SIG-M5 treated with dmso at 0.1 percent for 504 hours (cell line): ENCODE measurements around the gene CHMP4A.
A peak's percentile ranks its signal among the peaks of the same experiment; 100 is the strongest.

ENCODE experiments used
- DNase-seq: peaks from one replicate; lab custom pipeline; 2025; ENCODE audit not compliant: unreplicated experiment; lab: John Stamatoyannopoulos, UW

The CHMP4A gene

DNA sequence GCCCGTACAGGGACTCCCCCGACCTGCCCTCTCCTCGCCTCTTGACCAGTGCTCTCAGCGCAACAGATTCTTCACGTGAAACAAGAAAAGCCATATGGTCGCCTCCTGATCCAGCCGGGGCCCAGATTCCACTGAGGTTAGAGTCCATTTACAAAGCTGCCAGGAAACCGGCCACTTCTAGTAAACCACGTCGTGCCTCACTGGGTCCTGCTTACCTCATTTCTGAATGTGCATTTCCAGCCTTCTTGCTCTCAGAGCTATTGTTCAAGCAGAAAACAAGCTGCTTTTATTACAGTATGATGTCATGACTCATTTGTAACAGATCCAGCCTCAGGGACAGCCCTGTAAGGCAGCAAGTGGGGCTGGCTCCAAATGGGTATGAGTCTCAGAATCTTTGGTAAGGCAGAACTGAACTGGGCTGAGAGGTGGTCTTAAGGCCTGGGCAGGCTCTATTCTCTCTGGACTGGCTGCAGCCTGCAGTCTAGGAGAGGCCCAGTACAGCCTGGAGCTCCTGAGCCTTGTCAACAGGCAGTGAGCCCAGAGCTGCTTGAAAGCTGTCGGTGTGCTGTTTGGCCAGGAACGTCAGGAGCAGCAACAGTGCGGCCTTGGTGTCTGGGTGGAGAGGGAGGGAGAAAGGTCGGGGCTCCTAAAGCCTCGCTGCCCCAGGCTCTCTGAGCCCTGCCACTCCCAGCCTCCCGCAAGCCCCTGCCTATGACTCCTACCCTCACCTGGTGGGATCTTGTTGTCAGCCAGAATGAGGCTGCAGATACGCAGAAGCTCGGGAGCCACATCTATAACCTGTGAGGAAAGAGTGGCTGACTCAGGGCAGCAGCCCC lies 33.1 kb downstream of the CHMP4A start:
- DNase-seq: no peak

DNA sequence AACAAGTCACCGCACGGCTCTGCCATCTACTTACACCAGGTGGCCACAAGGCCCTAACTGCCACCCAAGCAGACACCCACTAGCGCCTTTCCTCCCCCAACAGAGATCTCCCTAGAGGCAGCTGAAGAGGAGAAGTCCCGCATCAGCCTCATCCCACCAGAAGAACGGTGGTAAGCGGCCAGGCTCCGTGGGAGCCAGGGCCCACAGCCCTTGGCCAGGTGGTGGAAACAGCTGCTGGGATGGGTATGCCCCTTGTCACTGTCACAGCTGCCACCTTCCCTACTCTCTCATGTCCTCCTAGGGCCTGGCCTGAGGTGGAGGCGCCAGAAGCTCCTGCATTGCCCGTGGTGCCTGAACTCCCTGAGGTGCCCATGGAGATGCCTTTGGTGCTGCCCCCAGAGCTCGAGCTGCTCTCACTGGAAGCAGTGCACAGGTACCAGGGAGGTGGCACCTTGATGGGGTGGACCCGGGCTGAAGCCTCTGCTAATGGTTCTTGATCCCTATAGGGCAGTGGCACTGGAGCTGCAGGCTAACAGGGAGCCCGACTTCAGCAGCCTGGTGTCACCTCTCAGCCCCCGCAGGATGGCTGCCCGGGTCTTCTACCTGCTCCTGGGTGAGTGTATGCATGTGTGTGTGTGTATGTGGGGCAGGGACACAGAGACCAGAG lies 33.9 kb downstream of the CHMP4A start:
- DNase-seq: no peak

DNA sequence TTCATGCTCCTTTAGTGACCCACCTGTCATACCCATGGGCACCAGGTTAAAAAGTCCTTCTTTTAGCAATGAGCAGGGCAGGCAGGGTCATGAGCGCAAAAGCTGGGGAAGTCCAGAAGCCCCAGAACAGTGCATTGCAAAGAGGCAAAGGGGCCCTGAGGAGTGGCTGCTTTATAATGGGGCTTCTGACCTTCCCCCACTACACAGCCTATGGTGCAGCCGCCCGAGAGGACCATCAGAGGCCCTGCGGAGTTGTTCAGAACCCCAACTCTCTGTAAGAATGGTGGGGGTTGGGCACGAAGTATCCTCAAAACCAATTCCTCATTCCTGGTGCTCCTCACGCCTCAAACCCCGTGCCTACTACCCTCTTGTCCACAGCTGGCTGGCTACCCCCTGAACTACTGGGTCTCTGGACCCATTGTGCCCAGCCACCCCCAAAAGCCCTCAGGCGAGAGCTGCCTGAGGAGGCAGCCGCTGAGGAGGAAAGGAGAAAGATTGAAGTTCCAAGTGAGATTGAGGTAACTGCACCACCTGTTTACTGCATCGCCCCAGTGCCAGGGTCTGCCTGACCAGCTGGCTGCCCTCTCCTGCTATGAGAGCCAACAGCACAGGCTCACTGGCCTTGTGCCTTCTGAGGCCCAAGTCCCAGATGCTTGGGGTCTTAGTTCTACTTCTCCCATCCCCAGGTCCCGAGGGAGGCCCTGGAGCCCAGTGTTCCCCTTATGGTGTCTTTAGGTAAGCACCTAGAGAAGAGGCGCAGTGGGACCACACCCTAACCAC lies 34.7 kb downstream of the CHMP4A start:
- DNase-seq: no peak

DNA sequence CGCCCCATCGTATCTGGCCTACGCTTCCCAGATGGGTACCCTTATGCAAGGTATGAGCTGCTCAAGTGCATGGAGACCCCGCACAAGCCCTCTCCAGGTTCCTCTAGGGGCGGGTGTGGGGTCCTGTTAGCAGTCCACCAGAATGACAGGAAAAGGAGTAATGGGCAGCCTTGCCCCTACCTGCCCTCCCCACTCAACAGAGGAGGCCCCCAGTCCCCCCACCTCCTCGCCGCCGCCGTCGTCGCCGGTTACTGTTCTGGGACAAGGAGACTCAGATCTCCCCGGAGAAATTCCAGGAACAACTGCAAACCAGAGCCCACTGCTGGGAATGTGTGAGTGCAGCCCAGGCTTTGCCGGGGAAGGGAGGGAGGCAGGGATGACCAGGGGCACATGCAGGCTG lies 35.4 kb downstream of the CHMP4A start:
- DNase-seq: no peak

DNA sequence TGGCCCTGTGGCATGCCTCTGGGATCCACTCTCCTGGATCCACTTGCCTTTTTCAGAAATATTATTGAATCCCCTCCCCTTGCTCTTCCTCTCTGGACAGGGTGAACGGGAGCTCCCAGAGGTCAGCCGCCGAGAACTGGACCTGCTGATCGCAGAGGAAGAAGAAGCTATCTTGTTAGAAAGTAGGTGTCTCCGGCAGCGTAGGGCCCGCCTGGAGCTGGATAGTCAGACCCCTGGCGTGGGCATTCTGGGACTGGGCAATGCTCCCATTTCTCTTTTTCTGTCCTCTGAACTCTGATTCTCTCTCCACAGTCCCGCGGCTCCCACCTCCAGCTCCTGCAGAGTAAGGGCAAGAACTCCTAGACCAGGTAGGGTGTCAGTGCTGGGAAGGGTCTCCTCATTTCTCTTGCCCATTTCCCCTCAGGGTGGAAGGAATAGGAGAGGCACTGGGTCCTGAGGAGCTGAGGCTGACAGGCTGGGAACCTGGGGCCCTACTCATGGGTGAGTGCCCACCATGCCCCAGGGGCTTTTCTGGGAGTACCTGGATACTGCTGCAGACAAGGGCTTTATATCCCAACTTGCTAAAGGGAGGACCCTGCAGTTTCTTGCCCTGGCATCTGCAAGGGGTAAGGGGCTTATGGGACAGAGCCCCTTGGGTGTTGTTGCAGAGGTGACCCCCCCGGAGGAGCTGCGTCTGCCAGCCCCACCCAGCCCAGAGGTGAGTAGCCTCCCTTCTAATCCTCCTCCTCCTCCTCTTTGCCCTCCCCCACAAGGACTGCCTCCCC lies 36.1 kb downstream of the CHMP4A start:
- DNase-seq: no peak

DNA sequence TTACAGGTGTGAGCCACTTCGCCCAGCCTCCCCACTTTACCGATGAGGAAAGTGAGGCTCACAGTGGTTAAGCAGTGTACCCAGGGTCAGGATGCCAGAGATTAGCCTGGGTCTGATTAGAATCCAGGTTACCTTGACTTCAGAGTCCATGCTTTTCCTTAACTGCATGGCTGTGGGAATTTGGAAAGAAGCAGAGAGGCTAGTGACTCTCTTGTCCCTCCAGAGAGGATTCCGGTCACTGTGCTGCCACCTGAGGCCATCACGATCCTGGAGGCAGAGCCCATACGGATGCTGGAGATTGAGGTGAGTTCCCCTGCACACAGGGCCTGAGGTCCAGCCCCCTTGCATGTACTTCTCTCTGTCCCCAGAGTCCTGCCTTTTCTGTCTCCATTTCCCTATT lies 36.7 kb downstream of the CHMP4A start:
- DNase-seq: no peak

DNA sequence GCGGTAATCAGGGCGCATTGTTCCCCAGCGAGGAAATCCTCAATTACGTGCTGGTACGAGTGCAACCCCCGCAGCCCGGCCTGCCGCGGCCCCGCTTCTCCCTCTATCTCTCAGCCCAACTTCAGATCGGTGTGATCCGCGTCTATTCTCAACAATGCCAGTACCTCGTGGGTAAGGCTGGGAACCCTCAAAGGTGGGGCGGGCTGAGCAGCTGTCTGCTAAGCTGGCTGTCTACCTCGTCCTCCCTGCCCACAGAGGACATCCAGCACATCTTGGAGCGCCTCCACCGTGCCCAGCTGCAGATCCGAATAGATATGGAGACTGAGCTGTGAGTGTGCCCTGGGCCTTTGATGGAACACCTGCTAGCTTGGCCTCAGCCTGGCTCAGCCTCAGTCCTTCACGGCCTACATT lies 40.4 kb downstream of the CHMP4A start:
- DNase-seq: no peak

DNA sequence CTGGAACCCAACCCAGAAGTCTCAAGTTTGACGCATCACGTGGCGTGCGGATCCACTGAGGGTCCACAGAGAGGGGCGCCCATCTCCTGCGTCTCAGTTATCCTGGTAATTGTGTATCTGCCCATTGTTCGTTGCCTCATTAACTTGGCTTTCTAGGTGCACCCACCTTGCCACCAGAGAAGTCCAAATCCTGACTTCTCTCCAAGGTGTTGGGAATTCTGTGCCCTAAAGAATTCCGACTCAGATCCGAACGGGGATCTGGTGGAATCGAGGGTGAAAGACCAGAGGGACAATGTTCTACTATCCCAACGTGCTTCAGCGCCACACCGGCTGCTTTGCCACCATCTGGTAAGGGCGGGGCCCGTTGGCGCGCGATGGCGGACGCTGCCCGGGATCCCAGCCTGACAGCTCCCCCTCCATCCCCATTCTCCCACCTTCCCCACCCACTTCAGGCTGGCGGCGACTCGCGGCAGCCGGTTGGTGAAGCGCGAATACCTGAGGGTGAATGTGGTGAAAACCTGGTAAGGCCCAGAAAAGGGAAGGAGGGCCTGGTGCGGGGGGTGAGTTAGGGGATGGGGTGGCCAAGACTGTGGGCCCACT lies 40.9 kb downstream of the CHMP4A start:
- DNase-seq: no peak

DNA sequence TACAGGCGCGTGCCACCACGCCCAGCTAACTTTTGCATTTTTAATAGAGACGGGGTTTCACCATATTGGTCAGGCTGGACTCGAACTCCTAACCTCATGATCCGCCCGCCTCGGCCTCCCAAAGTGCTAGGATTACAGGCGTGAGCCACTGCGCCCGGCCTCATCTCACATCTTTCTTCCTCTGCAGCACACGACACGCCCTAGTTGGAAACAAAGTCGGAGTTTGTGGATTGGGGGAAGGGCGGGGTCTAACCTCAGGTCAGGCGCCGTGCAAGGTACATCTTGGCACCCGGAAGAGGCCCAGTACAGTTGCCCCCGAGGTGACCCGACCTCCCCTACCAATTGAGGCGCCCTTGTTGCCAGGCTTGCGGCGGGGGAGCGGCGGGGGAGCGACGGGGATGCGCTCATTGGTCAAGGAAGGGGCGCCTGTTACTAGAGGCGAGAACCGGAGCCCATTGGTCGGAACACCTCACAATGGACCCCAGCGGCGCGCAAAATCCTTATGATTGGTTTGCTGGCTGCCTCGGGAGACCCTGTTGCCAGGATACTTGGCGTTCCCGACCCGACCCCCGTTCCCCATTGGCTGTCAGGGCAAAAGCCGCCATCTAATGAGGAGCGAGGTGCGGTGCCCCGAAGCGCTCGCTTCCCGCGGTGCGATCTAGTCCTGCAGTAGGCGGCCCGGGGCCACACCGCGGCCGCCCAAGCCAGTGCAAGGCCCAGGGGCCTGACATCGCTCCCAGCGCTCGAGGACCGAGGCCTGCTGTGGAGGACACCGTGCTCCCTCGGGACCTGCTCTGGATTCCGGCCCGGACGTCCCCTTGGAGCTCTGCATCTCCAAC lies 41.6 kb downstream of the CHMP4A start, which contains the start of gene REC8:
TSS of gene REC8 (plus strand) at position 659 of the 839 bp plus-strand sequence. CDS start 473 bp downstream, outside the sequence.
- no peak for DNase-seq

DNA sequence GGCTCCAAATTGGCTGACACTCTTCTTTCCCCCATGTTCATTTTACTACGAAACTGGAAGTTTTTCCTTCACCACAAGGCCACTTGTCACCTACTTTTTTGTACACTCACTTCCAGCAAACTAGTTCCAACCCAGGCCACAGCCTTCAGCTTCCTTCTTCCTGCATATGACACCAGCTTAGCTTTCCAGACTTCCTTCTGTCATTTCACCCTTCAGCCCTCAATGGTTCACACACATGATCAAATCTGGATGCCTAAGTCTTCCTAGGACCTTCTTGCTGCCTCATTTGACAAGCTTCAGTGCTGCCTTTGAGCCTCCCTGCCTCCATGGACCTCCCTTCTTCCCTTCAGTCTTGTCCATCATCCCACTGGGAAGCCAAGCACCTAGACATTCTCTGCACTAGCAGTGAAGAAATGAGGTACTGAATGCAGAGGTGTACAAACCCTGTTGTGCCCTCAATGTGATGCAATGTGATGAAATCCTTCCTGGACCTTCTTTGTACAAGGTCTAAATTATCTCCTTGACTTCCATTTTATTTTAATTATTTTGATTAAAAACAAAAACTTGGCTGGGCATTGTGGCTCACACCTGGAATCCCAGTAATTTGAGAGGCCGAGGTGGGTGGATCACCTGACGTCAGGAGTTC lies 45.7 kb downstream of the CHMP4A start:
- DNase-seq: no peak

DNA sequence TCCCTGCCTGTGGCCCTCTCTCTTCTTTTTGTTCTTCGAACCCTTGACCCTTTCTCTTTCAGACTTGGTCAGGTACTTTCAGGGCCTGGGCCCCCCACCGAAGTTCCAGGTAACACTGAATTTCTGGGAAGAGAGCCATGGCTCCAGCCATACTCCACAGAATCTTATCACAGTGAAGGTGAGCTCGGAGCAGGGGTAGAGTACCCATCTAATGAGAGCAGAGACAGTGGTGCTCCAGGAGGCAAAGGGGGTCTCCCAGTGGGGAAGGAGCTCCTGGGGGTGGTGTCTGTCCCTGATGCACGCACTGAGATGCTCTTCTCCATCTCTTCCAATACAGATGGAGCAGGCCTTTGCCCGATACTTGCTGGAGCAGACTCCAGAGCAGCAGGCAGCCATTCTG lies 47.5 kb downstream of the CHMP4A start:
- DNase-seq: no peak

DNA sequence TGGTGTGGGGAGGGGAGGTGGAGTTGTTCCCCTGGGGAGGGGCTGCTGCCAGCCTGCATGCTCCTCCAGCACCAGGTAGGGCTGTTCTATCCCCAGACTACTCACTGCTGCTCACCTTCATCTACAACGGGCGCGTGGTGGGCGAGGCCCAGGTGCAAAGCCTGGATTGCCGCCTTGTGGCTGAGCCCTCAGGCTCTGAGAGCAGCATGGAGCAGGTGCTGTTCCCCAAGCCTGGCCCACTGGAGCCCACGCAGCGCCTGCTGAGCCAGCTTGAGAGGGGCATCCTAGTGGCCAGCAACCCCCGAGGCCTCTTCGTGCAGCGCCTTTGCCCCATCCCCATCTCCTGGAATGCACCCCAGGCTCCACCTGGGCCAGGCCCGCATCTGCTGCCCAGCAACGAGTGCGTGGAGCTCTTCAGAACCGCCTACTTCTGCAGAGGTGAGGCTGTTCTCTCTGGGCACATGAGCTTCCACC lies 48.7 kb downstream of the CHMP4A start:
- DNase-seq: no peak

DNA sequence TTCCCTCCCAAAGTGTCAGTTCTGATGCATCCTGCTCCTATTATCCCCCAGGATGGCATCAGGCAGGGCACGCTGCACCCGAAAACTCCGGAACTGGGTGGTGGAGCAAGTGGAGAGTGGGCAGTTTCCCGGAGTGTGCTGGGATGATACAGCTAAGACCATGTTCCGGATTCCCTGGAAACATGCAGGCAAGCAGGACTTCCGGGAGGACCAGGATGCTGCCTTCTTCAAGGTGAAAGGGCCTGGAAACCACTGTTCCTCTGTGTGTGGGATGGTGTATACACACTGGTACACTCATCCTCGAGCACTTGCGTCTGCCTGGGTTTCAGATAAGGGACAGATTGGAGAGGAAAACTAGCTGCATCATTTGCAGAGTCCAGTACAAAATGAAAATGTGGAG lies 51.2 kb downstream of the CHMP4A start:
- no peak for DNase-seq

DNA sequence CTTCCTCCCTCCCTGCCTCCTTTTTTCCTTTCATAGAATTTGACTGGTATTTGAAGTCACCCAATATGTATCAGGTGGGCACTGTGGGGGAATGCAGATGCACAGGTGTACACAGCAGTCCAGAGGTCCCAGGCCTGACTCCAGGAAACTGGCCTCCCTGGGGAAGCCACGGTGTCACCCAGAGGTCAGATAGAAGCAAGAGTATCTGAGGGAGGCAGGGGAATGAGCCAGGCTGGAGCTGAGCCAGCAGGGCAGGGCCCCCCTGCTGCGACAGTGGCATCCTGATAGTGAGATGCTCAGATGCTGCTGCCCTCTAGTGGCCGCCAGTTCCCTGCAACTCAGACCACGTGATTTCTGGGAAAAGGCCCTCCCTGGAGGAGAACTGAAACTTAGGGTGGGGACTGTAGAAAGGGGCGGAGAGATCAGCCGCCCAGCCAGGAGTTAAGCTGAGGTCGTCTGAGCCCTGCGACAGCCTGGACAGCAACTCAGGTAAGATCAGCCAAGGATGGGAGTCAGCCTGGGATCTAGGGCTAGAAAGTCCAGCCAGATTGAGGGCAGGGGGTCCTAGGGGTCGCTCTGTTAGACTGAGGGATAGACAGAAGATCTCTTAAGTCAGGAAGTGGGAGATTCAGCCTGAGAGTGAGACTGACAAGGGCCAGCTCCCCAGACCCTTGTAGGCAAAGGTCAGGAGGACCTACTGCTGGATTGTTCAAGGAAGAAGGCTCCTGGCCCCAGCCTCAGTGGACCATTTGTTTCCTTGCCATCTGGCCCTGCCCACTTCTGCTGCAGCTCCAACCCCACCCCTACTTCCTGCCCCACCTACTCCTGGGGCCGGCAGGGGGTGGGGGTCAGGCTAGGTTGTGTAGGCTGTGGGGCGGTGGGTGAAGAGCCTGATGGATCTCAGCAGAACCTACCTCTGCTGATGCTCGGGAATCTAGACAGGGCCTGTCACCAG lies 52.2 kb downstream of the CHMP4A start, which contains the start of gene IRF9:
TSS of gene IRF9 (plus strand) at position 416 of the 955 bp plus-strand sequence. CDS start 880 bp downstream, outside the sequence.
- peak; percentile 97 for DNase-seq

DNA sequence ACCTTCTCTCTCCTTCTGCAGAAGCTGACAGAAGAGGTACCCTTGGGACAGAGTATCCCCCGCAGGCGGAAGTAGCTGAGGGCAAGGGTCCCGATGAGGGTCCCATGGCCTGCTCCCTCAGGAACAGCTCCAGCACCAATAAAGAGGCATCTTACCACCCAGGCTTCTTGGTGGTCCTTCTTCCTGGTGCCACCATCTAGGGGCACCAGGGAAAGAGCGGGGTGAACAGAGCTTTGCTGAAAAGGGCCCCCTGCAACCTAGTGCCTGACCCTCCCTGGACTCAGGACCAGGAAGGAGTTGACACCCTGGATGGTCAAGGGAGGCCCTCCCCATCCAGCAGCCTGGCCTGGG lies 52.8 kb downstream of the CHMP4A start:
- DNase-seq: no peak

DNA sequence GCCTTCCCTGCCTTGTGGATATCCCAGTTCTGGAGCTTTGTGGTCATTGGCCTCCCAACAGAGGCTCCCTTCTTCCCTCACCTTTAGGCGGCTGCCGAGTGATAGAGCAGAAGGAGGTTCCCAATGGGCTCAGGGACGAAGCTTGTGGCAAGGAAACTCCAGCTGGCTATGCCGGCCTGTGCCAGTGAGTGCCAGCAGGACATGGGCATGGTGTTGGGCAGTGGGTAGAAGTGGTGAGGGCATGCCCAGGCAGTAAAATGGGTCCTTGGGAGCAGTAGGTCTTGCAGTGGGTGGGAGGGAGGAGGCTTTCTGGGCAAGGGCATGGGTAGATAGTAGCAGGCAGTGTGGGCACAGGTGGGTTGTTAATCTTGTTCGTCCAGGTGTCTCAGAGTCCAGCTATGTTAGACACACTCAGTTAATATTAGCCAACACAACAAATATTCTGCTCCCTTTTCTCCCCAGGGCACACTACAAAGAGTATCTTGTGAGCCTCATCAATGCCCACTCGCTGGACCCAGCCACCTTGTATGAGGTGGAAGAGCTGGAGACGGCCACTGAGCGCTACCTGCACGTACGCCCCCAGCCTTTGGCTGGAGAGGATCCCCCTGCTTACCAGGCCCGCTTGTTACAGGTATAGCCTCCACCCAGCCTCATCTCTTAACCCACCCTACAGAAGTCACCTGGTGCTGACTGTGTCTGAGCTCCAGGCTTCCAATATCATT lies 53.4 kb downstream of the CHMP4A start:
- DNase-seq: no peak
